DND-41 (cell line): Measurements from ENCODE around the gene AHNAK.

Experiments
- EZH2 ChIP-seq: IDR thresholded peaks from 3 replicates; pipeline ENCODE4 v1.6.1; 2012; ENCODE audit warnings: borderline replicate concordance, low read depth, mild to moderate bottlenecking, moderate library complexity, low read length, inconsistent platforms; ENCODE audit not compliant: severe bottlenecking
- TF ChIP-seq, protein P1 (sequence below): IDR thresholded peaks from 2 replicates; pipeline ENCODE4 v1.5.1; 2012; ENCODE audit warnings: borderline replicate concordance, low read length, moderate library complexity, mild to moderate bottlenecking; ENCODE audit not compliant: poor library complexity, severe bottlenecking; ENCODE audit errors: extremely low read depth

DNA sequence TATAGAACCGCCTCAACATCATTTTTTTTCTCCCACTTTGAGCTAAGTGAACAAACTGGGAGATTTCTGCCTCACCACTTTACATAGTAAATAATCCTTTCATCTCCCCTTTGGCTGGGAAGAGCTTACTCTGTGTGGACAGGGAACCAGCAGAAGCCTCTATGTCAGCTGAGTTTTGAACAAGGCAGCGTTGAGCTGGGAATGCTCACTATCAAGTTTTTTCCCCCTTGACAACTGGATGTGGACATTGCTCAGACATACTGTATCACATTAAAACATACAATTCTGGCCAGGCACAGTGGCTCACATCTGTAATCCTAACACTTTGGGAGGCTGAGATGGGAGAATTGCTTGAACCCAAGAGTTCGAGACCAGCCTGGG is 46.0 kb downstream of the AHNAK start:
- TF ChIP-seq, protein P1, sequence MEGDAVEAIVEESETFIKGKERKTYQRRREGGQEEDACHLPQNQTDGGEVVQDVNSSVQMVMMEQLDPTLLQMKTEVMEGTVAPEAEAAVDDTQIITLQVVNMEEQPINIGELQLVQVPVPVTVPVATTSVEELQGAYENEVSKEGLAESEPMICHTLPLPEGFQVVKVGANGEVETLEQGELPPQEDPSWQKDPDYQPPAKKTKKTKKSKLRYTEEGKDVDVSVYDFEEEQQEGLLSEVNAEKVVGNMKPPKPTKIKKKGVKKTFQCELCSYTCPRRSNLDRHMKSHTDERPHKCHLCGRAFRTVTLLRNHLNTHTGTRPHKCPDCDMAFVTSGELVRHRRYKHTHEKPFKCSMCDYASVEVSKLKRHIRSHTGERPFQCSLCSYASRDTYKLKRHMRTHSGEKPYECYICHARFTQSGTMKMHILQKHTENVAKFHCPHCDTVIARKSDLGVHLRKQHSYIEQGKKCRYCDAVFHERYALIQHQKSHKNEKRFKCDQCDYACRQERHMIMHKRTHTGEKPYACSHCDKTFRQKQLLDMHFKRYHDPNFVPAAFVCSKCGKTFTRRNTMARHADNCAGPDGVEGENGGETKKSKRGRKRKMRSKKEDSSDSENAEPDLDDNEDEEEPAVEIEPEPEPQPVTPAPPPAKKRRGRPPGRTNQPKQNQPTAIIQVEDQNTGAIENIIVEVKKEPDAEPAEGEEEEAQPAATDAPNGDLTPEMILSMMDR: no peak
- TF ChIP-seq EZH2: no peak
